PC-9 (cell line): ENCODE data around the gene PI4KA.

ENCODE experiments used
- CTCF ChIP-seq: fragments of 200-600 bp; sonication (generic); conservative IDR thresholded peaks from 2 replicates; pipeline ENCODE4 v1.6.1; 2017; ENCODE audit warnings: mixed run types, antibody characterized with exemption, mild to moderate bottlenecking, moderate library complexity
- EZH2 ChIP-seq: fragments of 200-600 bp; sonication (generic); IDR thresholded peaks from 2 replicates; pipeline ENCODE4 v1.8.0; 2017; ENCODE audit warnings: antibody characterized with exemption, low read depth

GRCh38 chr22:20833225-20833665 lies 25.4 kb downstream of the PI4KA start:
- TF ChIP-seq CTCF (no peak), EZH2 (no peak)
